Activated T-helper 17 cell treated with anti-CD3 and anti-CD28 coated beads, Interleukin-2, amount 50 U/mL, for 72 hours (primary cell): Measurements from ENCODE around the gene CNTN4. TPM values are rescaled to one million over a fixed set of nuclear protein-coding genes. Genes with fewer than 3 reads are reported as not detected.
"Not testable (repeated sequence)": the region's sequence is repeated elsewhere in the genome, so short reads cannot be mapped to it uniquely, and the experiment has no call there.

ENCODE experiments used
- ATAC-seq: fragments of 150-1000 bp; cut with Tn5 transposase; replicated peaks from 2 replicates; pipeline ENCODE4 v1.10.0; 2021; ENCODE audit warnings: mild to moderate bottlenecking, moderate library complexity
- H3K27ac Mint-ChIP-seq: one replicate; pipeline ENCODE4 v1.8.0; 2022; ENCODE audit warnings: mixed read lengths
- H3K27me3 Mint-ChIP-seq: one replicate; pipeline ENCODE4 v1.8.0; 2022; ENCODE audit warnings: mixed read lengths
- H3K36me3 Mint-ChIP-seq: one replicate; pipeline ENCODE4 v1.8.0; 2022; ENCODE audit warnings: low read depth, mild to moderate bottlenecking, mixed read lengths
- H3K4me1 Mint-ChIP-seq: one replicate; pipeline ENCODE4 v1.8.0; 2022; ENCODE audit warnings: mixed read lengths
- H3K4me3 Mint-ChIP-seq: one replicate; pipeline ENCODE4 v1.8.0; 2022; ENCODE audit warnings: mild to moderate bottlenecking, mixed read lengths
- H3K9me3 Mint-ChIP-seq: one replicate; pipeline ENCODE4 v1.8.0; 2022; ENCODE audit warnings: mixed read lengths
- total RNA-seq, 2 donors: library from RNA; stranded (reverse); gene quantifications; one replicate each; pipeline ENCODE4 v1.2.3, GENCODE V29; 2022

The CNTN4 gene
- total RNA-seq, 2 donors from 2014 or later: not detected

DNA sequence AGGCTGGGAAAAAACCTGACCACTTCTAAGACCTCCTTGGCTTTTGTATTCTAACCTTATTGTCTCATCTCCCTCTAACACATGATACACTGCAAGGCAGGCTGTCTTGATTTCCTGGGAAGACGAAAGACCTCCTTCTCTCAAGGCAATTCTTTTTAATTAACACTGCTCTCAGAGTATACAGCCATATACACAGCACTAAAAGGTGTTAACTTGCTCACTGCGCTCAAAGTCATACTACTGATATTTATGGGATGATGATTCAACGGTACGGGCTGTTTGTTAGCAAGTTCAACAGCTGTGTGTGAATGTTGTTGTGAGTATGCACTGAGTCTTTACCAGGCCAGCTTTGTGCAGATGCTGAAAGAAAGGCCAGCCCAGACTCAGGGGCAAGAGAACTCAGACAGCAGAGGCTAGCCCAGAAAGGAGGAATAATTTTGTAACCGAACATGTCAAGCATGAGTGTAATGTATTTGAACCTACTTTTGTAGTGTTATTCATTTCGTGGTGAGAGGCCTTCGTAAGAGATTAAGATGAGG, 781.6 kb downstream of the CNTN4 start:
- Mint-ChIP-seq H3K27ac (no peak overlapping the region), H3K36me3 (no peaks in the 10 kb centered on the region), H3K4me1 (no peaks in the 10 kb centered on the region), H3K9me3 (peaks cover 3% of the 10 kb centered on the region), H3K27me3 (peaks cover 4% of the 10 kb centered on the region), H3K4me3 (no peak overlapping the region)
- ATAC-seq: no peak

DNA sequence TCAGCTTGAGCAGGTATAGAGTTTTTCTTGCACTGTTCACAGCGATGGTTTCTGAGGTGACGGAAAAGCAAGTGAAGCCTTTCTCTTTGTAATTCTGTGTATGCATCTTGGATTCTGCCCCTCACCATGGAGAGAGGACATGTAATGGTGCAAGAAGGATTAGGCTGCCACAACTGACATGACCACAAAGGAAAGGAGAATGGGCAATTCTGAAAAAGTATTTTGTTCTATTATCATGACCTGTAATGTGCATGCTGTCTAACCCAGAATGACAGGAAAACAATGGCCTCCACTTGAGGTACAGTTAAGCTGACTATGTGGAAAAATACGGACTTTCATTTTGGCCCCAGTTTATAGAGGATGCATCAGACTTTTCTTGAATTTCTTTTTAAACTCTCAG, 784.6 kb downstream of the CNTN4 start:
- ATAC-seq: no peak
- H3K4me3 Mint-ChIP-seq: no peak overlapping the region
- H3K27me3 Mint-ChIP-seq: peaks cover 7% of the 10 kb centered on the region
- no peak overlapping the region for H3K27ac Mint-ChIP-seq
- H3K36me3 Mint-ChIP-seq: no peaks in the 10 kb centered on the region
- H3K4me1 Mint-ChIP-seq: no peaks in the 10 kb centered on the region
- H3K9me3 Mint-ChIP-seq: peaks cover 3% of the 10 kb centered on the region

DNA sequence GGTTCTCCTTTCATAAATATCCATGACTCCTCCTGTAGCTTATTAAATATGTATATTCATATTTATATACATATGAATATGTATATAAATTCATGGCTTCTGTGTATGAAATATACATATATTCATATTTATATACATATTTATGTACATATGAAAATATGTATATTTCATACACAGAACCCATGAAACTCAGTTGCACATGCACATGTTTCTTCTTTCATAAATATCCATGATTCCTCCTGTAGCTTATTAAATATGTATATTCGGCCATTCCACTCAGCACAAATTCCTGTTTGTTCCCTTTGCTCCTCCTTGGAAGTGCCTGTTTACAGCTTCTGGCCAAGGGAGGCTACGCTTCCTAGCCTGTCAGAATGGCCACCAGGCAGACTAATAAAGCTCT, 789.9 kb downstream of the CNTN4 start:
- Mint-ChIP-seq H3K27me3 (peaks cover 16% of the 10 kb centered on the region), H3K4me1 (no peaks in the 10 kb centered on the region), H3K36me3 (no peaks in the 10 kb centered on the region), H3K4me3 (no peak overlapping the region), H3K27ac (no peak overlapping the region), H3K9me3 (no peaks in the 10 kb centered on the region)
- ATAC-seq: no peak

DNA sequence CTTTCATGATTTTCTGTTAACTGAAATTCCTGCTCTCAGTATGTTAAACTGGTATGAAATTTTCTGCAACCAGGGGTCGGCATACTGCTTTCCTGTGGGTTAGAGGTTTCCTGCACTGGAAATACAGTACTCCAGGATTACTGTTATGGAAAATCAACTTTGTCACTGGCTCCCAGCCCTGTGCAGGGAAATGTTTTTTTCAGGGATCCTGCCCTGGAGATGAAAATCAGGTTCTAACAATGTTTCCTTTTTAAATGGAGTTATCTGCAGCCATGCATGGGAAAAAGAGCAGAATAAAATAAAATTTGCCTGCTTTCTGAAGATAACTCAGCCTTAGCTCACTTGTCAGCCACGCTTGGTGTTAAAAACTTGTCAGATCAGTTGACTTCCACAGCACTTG, 791.1 kb downstream of the CNTN4 start:
- H3K9me3 Mint-ChIP-seq: no peaks in the 10 kb centered on the region
- no peaks in the 10 kb centered on the region for H3K36me3 Mint-ChIP-seq
- H3K4me3 Mint-ChIP-seq: no peak overlapping the region
- peaks cover 16% of the 10 kb centered on the region for H3K27me3 Mint-ChIP-seq
- no peak for ATAC-seq
- no peak overlapping the region for H3K27ac Mint-ChIP-seq
- H3K4me1 Mint-ChIP-seq: no peaks in the 10 kb centered on the region

DNA sequence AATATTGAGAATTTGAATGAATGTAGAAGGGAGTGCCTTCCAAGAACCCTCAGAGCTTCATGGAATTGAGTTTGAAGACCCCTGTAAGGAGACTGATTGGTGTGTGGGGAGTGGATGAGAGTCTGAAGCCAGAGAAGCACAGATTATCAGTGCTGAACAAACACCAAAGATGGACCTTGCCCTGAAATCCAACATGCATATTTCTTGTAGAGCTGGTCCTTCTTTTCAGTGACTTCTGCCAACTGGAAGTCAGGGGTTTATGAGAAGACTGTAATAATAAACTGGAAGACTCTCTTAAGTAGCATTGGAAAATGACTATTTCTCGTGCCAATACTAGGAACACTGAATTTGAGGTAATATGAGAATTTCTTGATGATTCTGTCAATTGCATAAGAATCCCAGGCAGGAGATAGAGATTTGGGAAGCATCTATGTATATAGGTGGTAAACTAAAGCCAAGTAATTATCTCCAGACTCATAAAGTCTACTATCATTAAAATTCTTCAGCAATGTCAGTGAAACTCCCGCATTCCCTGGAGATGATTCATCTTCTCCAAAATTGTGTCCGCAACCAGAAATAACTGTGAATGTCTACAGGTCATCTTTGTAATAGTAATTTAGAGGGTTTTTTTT, 797.8 kb downstream of the CNTN4 start:
- H3K27ac Mint-ChIP-seq: no peak overlapping the region
- H3K4me3 Mint-ChIP-seq: no peak overlapping the region
- H3K9me3 Mint-ChIP-seq: peaks cover 4% of the 10 kb centered on the region
- ATAC-seq: no peak
- H3K4me1 Mint-ChIP-seq: no peaks in the 10 kb centered on the region
- peaks cover 3% of the 10 kb centered on the region for H3K27me3 Mint-ChIP-seq
- H3K36me3 Mint-ChIP-seq: no peaks in the 10 kb centered on the region

DNA sequence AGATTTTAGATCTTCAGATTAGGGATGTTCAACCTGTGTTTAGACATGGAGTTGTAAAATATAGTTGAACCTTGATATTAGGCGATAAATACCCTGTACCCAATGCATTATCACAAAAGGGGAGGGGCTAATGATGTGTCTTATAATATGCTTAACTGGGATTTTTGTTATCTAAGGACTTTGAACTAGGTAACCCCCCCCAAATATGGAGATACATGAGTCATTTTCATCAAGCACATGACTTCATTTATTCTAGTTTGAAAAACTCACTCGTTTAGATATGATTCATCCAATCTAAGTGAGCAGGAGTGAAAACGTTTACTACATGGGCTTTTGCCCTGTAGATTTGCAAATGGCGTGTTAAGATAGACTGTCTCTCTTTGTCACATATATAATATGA, 799.2 kb downstream of the CNTN4 start:
- Mint-ChIP-seq H3K36me3 (no peaks in the 10 kb centered on the region), H3K27ac (no peak overlapping the region), H3K4me3 (no peak overlapping the region), H3K9me3 (peaks cover 4% of the 10 kb centered on the region), H3K27me3 (no peaks in the 10 kb centered on the region), H3K4me1 (no peaks in the 10 kb centered on the region)
- ATAC-seq: no peak

DNA sequence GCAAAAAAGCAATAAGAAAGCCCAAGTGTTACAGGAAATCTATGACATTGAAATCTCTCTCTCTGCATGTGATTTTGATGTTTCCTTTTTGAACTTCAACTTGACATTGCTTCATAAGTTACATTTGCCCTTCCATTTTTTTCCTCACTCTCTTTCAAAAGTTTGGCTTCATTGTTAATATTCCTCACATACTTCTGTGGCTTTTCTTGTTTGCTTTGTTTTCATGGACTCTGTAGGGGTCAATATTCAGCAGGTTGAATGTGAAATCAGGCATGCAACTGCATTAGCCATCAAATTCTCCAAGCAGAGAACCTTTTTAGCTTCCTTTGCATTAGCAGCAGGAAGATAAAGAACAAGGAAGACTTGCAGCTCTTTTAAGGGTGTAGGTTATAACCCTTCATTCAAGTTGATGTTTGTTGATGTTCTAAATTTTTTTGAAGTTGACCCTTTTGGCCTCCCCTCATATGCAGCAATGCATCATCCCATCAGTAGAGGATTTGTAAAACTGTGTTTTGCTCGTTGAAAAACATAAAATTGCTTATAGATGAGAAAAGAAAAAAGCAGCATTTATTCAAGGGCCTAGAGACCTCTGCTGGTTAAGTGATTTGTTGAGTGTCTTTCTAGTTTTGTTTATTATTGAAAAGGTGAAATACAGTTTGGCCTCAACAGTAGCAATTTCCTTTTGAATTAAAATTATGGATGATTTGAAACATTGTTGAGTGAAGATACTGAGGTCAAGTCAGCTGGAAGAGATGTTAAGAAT, 800.1 kb downstream of the CNTN4 start:
- H3K4me3 Mint-ChIP-seq: no peak overlapping the region
- no peaks in the 10 kb centered on the region for H3K27me3 Mint-ChIP-seq
- no peak for ATAC-seq
- no peaks in the 10 kb centered on the region for H3K4me1 Mint-ChIP-seq
- H3K27ac Mint-ChIP-seq: no peak overlapping the region
- H3K9me3 Mint-ChIP-seq: peaks cover 4% of the 10 kb centered on the region
- no peaks in the 10 kb centered on the region for H3K36me3 Mint-ChIP-seq

DNA sequence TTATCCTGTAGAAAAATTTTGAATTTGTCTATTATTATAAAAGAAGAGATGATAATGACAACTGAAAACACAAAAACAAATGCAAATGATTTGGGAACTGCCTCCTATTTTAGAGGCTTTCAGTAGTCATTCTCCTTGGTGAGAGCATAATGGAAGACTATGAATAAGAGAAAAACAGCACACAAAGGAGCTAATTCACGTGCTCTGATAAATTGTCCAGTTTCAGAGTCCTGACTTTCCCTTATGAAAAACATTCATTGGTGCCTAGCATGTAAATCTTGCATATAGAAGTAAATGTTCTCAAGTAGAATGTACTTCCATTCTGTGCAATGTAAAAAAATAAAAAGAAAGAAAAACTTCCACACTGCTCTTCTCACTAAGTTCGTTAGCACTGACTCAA, 805.4 kb downstream of the CNTN4 start:
- H3K36me3 Mint-ChIP-seq: no peaks in the 10 kb centered on the region
- H3K4me3 Mint-ChIP-seq: no peak overlapping the region
- no peak for ATAC-seq
- H3K4me1 Mint-ChIP-seq: no peaks in the 10 kb centered on the region
- H3K9me3 Mint-ChIP-seq: no peaks in the 10 kb centered on the region
- peaks cover 7% of the 10 kb centered on the region for H3K27me3 Mint-ChIP-seq
- no peak overlapping the region for H3K27ac Mint-ChIP-seq

DNA sequence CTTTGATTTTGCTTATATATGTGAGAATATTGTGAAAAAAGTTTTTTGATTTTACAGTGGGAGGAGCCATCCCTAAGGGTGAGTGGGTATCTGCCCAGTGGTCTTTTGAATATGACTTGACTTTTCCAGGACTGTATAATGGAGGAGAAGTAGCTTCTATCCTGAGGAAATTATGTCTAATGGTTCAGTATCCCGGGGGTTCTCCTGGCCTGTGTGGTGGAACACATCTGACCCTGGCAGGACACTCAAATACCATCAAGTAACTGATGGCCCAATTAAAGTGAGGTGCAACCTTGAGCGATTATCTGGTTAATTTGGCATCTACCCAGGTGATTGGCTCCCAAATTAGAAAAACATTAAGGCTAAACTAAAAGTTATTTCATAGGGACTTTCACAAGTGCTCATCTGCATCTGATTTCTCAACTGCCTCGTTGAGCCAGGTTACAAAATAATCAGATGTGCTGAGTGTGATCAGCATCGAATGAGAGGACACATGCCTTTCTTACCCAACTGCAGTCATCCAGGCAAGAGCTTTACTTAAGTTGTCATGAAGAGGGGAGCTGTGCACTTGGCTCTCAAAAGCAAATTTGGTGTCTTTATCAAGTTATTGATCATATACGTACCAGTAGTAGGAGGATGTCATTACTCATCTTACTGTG, 810.2 kb downstream of the CNTN4 start:
- no peaks in the 10 kb centered on the region for H3K9me3 Mint-ChIP-seq

DNA sequence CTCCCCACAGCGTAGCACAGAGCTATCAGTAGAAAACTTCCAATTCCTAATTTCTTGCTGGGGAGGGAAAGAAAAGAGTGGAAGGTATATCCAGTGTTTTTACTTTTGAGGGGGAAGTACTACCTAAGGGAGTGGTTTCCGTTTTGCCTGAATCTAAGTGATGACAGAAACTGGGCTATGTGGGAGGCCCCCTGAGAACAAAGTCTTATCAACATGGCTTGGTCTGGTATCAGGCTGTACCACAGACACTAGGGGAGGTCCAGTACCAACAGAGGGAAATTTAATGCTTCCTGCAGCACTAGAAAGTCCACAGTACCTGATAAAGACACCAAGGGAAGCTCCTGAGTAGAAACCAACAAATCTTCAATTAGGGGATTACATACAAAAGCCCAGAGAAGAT, 812.3 kb downstream of the CNTN4 start:
- Mint-ChIP-seq H3K9me3 (no peaks in the 10 kb centered on the region), H3K27ac (no peak overlapping the region), H3K4me1 (no peaks in the 10 kb centered on the region), H3K4me3 (no peak overlapping the region), H3K27me3 (peaks cover 9% of the 10 kb centered on the region), H3K36me3 (no peaks in the 10 kb centered on the region)
- no peak for ATAC-seq

More for the DNA sequence above, 810.2 kb downstream of the CNTN4 start:
- ATAC-seq: no peak
- H3K4me3 Mint-ChIP-seq: no peak overlapping the region
- H3K27ac Mint-ChIP-seq: no peak overlapping the region
- H3K4me1 Mint-ChIP-seq: no peaks in the 10 kb centered on the region
- H3K27me3 Mint-ChIP-seq: peaks cover 12% of the 10 kb centered on the region
- H3K36me3 Mint-ChIP-seq: no peaks in the 10 kb centered on the region

DNA sequence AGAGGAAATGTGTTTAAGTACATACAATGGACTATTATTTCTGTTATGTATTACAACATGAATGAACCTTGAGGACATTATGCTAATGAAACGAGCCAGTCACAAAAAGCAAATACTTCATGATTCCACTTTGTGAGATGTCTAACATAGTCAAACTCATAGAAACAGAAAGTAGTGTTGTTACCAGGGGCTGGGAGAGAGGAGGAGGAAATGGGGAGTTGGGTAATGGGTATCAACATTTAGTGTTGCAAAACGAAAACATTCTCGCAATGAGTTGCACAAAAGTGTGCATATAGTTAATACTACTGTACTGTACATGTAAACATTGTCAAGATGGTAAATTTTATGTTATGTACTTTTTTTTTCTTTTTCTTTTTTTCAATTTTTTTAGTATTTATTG, 817.2 kb downstream of the CNTN4 start:
- Mint-ChIP-seq H3K36me3 (no peaks in the 10 kb centered on the region), H3K27me3 (peaks cover 5% of the 10 kb centered on the region), H3K4me3 (no peak overlapping the region), H3K9me3 (no peaks in the 10 kb centered on the region), H3K4me1 (no peaks in the 10 kb centered on the region), H3K27ac (no peak overlapping the region)
- ATAC-seq: no peak

DNA sequence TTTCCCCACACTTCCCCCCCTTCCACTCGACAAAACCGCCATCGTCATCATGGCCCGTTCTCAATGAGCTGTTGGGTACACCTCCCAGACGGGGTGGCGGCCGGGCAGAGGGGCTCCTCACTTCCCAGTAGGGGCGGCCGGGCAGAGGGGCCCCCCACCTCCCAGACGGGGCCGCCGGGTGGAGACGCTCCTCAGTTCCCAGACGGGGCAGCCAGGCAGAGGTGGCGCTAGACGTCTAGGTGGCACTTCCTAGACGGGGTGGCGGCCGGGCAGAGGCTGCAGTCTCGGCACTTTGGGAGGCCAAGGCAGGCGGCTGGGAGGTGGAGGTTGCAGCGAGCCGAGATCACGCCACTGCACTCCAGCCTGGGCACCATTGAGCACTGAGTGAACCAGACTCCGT, 818.0 kb downstream of the CNTN4 start:
- not testable (repeated sequence) for H3K36me3 Mint-ChIP-seq, H3K9me3 Mint-ChIP-seq, H3K27ac Mint-ChIP-seq, H3K27me3 Mint-ChIP-seq, ATAC-seq, H3K4me1 Mint-ChIP-seq, H3K4me3 Mint-ChIP-seq

DNA sequence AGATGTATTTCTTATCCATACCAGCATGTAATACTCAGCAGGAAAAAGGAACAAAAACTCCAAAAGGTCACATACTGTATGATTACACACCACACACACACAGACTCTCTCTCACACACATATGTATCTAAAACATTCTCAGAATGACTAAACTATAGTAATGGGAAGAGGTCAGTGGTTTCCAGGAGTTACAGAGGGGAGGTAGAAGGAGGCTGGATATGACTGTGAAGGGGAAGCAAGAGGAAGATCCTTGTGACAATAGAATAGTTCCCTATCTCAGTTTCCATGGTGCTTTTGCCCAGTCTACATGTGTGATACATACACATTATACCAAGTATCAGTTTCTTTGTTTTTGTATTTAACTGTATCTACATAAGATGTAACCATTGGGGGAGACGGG, 821.4 kb downstream of the CNTN4 start:
- H3K36me3 Mint-ChIP-seq: no peaks in the 10 kb centered on the region
- H3K27me3 Mint-ChIP-seq: no peaks in the 10 kb centered on the region
- no peaks in the 10 kb centered on the region for H3K4me1 Mint-ChIP-seq
- ATAC-seq: peak; percentile 65
- no peak overlapping the region for H3K4me3 Mint-ChIP-seq
- H3K27ac Mint-ChIP-seq: no peak overlapping the region
- no peaks in the 10 kb centered on the region for H3K9me3 Mint-ChIP-seq

DNA sequence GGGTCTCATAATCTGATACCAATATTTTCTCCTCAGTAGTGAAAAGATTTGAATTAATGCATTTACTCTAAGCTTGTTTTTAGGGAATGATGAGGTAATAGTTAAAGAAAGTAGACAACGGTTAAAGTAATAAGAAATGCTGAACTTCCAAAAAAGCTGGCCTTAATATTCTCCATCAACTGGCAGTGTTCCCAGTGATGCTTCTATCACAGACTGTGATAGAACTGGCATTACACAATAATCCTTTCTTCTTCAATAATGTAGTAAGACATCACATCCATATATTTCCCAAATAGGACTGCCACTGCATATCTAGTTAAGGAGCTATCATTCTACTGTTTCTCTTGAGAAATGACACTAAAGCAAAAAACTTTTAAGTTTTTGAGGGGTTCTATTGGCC, 822.8 kb downstream of the CNTN4 start:
- Mint-ChIP-seq H3K4me1 (no peaks in the 10 kb centered on the region), H3K9me3 (no peaks in the 10 kb centered on the region), H3K27ac (no peak overlapping the region), H3K4me3 (no peak overlapping the region), H3K27me3 (no peaks in the 10 kb centered on the region), H3K36me3 (no peaks in the 10 kb centered on the region)
- ATAC-seq: no peak

DNA sequence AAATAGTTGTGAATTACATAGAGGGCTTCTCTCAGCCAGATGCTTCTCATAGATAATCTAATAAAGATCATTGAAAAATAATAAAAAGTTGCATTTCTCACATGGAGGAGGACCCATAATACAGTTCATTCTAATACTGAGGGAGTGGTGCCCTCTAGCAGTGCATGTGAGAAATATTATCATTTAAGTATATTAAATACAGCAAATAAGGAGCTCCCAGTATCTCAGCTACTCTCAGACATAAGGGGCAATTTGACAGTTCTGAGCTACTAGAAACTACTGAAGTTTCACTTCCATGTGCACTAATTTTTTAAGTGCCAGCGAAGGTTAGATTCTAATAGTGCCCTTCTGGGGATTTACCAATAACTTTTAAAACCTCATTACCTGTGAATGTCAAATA, 823.2 kb downstream of the CNTN4 start:
- ATAC-seq: no peak

More for the DNA sequence above, 823.2 kb downstream of the CNTN4 start:
- Mint-ChIP-seq H3K9me3 (no peaks in the 10 kb centered on the region), H3K4me1 (no peaks in the 10 kb centered on the region), H3K4me3 (no peak overlapping the region), H3K27ac (no peak overlapping the region), H3K27me3 (no peaks in the 10 kb centered on the region), H3K36me3 (no peaks in the 10 kb centered on the region)
